ENCODE data around the gene FTCD.

Gene FTCD

GRCh38 chr21:46165098-46165497, 9.7 kb upstream of the FTCD start:
- Histone ChIP-seq H3K27me3 (ENCODE audit: insufficient read depth, low read length, poor library complexity) (no peaks in the 10 kb centered on the region), H3K79me2 (ENCODE audit: insufficient read depth, low read length) (no peaks in the 10 kb centered on the region), H2AFZ (ENCODE audit: low read depth, low read length) (no peak overlapping the region), H3K4me2 (ENCODE audit: insufficient read depth, low read length) (no peak overlapping the region), H3K27ac (ENCODE audit: low read length) (no peak overlapping the region), H3K4me1 (ENCODE audit: insufficient read depth, low read length) (no peaks in the 10 kb centered on the region), H4K20me1 (ENCODE audit: insufficient read depth, low read length) (no peaks in the 10 kb centered on the region), H3K36me3 (ENCODE audit: insufficient read depth, low read length) (no peaks in the 10 kb centered on the region), H3K9ac (ENCODE audit: low read depth, low read length) (no peak overlapping the region), H3K4me3 (ENCODE audit: low read depth in 1 of 2, low read length in 2 of 2) (no peak overlapping the region), H3K9me3 (ENCODE audit: insufficient read depth, low read length, severe bottlenecking) (peaks cover 3% of the 10 kb centered on the region)
- TF ChIP-seq EZH2 (IDR thresholded peaks at IDR 0.05; ENCODE audit: borderline replicate concordance, low read depth, low read length, severe bottlenecking) (no peak), CTCF (IDR thresholded peaks at IDR 0.05; ENCODE audit: borderline replicate concordance, extremely low read depth, low read length, poor library complexity, severe bottlenecking) (no peak)
- no peak for ATAC-seq (ENCODE audit: insufficient read depth, low read depth)
- no peak for DNase-seq

- DNase-seq (no peak), ATAC-seq (ENCODE audit: insufficient read depth, low read depth) (no peak)
- H3K4me2 ChIP-seq (ENCODE audit: insufficient read depth, low read length): no peak overlapping the region
- H3K79me2 ChIP-seq (ENCODE audit: insufficient read depth, low read length): no peaks in the 10 kb centered on the region
- H3K27me3 ChIP-seq (ENCODE audit: insufficient read depth, low read length, poor library complexity): no peaks in the 10 kb centered on the region
- H4K20me1 ChIP-seq (ENCODE audit: insufficient read depth, low read length): no peaks in the 10 kb centered on the region
- TF ChIP-seq EZH2 (IDR thresholded peaks at IDR 0.05; ENCODE audit: borderline replicate concordance, low read depth, low read length, severe bottlenecking) (no peak), CTCF (IDR thresholded peaks at IDR 0.05; ENCODE audit: borderline replicate concordance, extremely low read depth, low read length, poor library complexity, severe bottlenecking) (no peak)
- no peaks in the 10 kb centered on the region for H3K36me3 ChIP-seq (ENCODE audit: insufficient read depth, low read length)
- H3K9ac ChIP-seq (ENCODE audit: low read depth, low read length): no peak overlapping the region
- H3K4me3 ChIP-seq (ENCODE audit: low read depth in 1 of 2, low read length in 2 of 2): no peak overlapping the region
- H2AFZ ChIP-seq (ENCODE audit: low read depth, low read length): no peak overlapping the region
- H3K9me3 ChIP-seq (ENCODE audit: insufficient read depth, low read length, severe bottlenecking): peaks cover 3% of the 10 kb centered on the region
- H3K27ac ChIP-seq (ENCODE audit: low read length): no peak overlapping the region
- no peaks in the 10 kb centered on the region for H3K4me1 ChIP-seq (ENCODE audit: insufficient read depth, low read length)
Observed at GRCh38 chr21:46163380-46163779, 8.0 kb upstream of the FTCD start.

- no peak overlapping the region for H3K4me3 ChIP-seq (ENCODE audit: low read depth in 1 of 2, low read length in 2 of 2)
- H3K27me3 ChIP-seq (ENCODE audit: insufficient read depth, low read length, poor library complexity): no peaks in the 10 kb centered on the region
- H3K4me2 ChIP-seq (ENCODE audit: insufficient read depth, low read length): no peak overlapping the region
- H3K27ac ChIP-seq (ENCODE audit: low read length): no peak overlapping the region
- H4K20me1 ChIP-seq (ENCODE audit: insufficient read depth, low read length): no peaks in the 10 kb centered on the region
- H3K9me3 ChIP-seq (ENCODE audit: insufficient read depth, low read length, severe bottlenecking): peaks cover 3% of the 10 kb centered on the region
- H2AFZ ChIP-seq (ENCODE audit: low read depth, low read length): no peak overlapping the region
- no peaks in the 10 kb centered on the region for H3K36me3 ChIP-seq (ENCODE audit: insufficient read depth, low read length)
- DNase-seq (no peak), ATAC-seq (ENCODE audit: insufficient read depth, low read depth) (no peak)
- no peak for TF ChIP-seq CTCF (IDR thresholded peaks at IDR 0.05; ENCODE audit: borderline replicate concordance, extremely low read depth, low read length, poor library complexity, severe bottlenecking)
- TF ChIP-seq EZH2 (IDR thresholded peaks at IDR 0.05; ENCODE audit: borderline replicate concordance, low read depth, low read length, severe bottlenecking): no peak
- no peaks in the 10 kb centered on the region for H3K79me2 ChIP-seq (ENCODE audit: insufficient read depth, low read length)
- H3K9ac ChIP-seq (ENCODE audit: low read depth, low read length): no peak overlapping the region
- no peaks in the 10 kb centered on the region for H3K4me1 ChIP-seq (ENCODE audit: insufficient read depth, low read length)
Observed at GRCh38 chr21:46161633-46162592, 6.5 kb upstream of the FTCD start.

Measured in DND-41 (cell line).